ENCODE results near the gene ACE2.

GRCh38 chrX:15646031-15646430, 45.3 kb upstream of the ACE2 start:
- no peak for TF ChIP-seq CTCF (IDR thresholded peaks at IDR 0.05)
- no peak for TF ChIP-seq POLR2A (IDR thresholded peaks at IDR 0.05)
- TF ChIP-seq POLR2AphosphoS5 (IDR thresholded peaks at IDR 0.05) = no peak
- TF ChIP-seq EP300 (IDR thresholded peaks at IDR 0.05; ENCODE audit: low read depth) = no peak
